Activated T-helper 17 cell treated with anti-CD3 and anti-CD28 coated beads, Interleukin-2, amount 50 U/mL, for 72 hours (primary cell): ENCODE measurements around the gene TRABD. TPM values are rescaled to one million over a fixed set of nuclear protein-coding genes. Genes with fewer than 3 reads are reported as not detected.
"Not testable (repeated sequence)": the region's sequence is repeated elsewhere in the genome, so short reads cannot be mapped to it uniquely, and the experiment has no call there.

Experiments used
- ATAC-seq: fragments of 150-1000 bp; cut with Tn5 transposase; replicated peaks from 2 replicates; pipeline ENCODE4 v1.10.0; 2021; ENCODE audit warnings: mild to moderate bottlenecking, moderate library complexity
- H3K27ac Mint-ChIP-seq: one replicate; pipeline ENCODE4 v1.8.0; 2022; ENCODE audit warnings: mixed read lengths
- H3K27me3 Mint-ChIP-seq: one replicate; pipeline ENCODE4 v1.8.0; 2022; ENCODE audit warnings: mixed read lengths
- H3K36me3 Mint-ChIP-seq: one replicate; pipeline ENCODE4 v1.8.0; 2022; ENCODE audit warnings: low read depth, mild to moderate bottlenecking, mixed read lengths
- H3K4me1 Mint-ChIP-seq: one replicate; pipeline ENCODE4 v1.8.0; 2022; ENCODE audit warnings: mixed read lengths
- H3K4me3 Mint-ChIP-seq: one replicate; pipeline ENCODE4 v1.8.0; 2022; ENCODE audit warnings: mild to moderate bottlenecking, mixed read lengths
- H3K9me3 Mint-ChIP-seq: one replicate; pipeline ENCODE4 v1.8.0; 2022; ENCODE audit warnings: mixed read lengths
- total RNA-seq, 2 donors: library from RNA; stranded (reverse); gene quantifications; one replicate each; pipeline ENCODE4 v1.2.3, GENCODE V29; 2022

The TRABD gene
- total RNA-seq, 2 donors from 2014 or later = 70.1 to 116 TPM

DNA sequence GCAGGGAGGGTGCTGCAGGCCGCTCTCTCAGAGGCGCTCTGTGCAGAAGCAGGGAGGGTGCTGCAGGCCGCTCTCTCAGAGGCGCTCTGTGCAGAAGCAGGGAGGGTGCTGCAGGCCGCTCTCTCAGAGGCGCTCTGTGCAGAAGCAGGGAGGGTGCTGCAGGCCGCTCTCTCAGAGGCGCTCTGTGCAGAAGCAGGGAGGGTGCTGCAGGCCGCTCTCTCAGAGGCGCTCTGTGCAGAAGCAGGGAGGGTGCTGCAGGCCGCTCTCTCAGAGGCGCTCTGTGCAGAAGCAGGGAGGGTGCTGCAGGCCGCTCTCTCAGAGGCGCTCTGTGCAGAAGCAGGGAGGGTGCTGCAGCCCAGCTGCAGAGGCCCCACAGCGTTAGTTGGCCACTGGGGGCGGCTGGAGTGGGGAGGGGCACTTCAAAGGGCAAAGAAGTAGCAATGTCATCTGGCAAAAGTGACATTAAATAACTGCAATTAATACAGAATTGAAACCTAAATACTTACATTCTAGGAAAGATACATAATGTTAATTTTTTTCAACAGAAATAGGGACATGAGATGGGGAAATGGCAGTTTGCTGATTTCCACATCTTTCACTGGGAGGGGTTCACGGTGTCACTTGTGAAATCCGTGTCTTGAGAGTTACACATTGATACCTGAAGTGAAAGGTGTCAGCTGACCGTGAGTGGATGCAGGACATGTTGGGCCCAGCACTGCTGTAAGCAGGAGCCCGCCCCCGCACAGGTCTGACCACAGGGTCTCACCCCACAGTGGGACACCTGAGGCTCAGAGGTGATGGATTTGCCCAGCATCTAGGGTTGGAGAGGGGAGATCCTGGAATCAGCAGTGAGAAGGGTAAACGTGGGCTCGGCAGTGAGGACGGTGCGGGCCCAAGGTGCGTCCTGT, 38.2 kb upstream of the TRABD start:
- H3K9me3 Mint-ChIP-seq, H3K27ac Mint-ChIP-seq, H3K36me3 Mint-ChIP-seq, H3K4me3 Mint-ChIP-seq, ATAC-seq, H3K4me1 Mint-ChIP-seq: not testable (repeated sequence)
- H3K27me3 Mint-ChIP-seq = peaks cover 13% of the 10 kb centered on the region

DNA sequence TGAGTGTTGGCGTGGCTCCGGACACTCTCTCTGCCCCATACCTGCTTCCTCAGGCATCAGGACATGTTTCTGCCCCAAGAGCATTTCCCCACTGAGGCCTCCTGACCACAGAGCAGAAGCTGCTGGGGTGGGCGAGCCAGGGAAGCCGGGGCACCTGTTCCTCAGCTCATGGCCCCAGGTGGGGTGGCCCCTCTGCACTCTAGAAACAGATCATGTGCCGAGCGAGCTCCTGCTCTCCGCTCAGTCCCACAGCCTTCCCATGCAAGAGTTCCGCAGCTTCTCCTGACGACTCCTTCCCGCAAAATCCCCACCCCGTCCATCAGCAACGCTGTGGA, 37.6 kb upstream of the TRABD start:
- Mint-ChIP-seq H3K4me3 (no peak overlapping the region), H3K4me1 (no peaks in the 10 kb centered on the region), H3K36me3 (no peaks in the 10 kb centered on the region), H3K27me3 (peaks cover 8% of the 10 kb centered on the region), H3K27ac (no peak overlapping the region), H3K9me3 (no peaks in the 10 kb centered on the region)
- ATAC-seq = no peak

DNA sequence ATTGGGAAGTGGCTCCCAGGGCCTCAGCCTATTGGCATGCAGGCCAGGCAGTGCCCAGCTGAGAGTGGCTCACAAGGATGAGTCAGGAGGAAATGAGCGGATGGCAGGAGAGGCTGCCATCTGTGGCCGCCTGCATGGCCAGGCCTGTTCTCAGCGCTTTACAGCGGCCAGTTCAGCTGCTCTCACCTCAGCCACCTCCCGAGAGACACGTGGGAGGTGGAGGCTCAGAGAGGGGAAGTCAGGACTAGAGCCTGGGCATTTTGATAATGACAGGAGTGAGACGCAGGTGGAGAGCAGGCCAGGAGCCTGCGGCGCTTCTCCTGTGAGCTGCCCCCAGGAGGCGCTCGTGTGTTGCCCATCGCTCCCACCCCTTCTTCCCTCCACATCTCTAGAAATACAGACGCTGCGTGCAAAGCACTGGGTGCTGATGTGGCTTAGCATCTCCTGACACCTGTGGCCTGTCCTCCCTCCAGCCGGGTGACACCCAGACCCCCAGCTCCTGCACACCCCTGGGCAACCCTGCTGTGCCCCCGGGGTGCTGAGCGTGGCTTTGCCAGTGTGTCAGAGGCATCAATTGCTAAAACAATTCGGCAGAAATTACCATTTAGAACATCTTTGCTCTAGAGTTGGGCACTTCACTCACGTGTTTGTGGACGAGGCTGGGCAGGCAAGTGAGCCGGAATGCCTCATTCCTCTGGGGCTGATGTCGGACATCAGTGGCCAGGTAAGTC, 36.6 kb upstream of the TRABD start:
- no peaks in the 10 kb centered on the region for H3K9me3 Mint-ChIP-seq
- peaks cover 8% of the 10 kb centered on the region for H3K27me3 Mint-ChIP-seq
- H3K4me3 Mint-ChIP-seq = no peak overlapping the region
- peak; percentile 94 for ATAC-seq
- H3K27ac Mint-ChIP-seq = no peak overlapping the region
- no peaks in the 10 kb centered on the region for H3K4me1 Mint-ChIP-seq
- no peaks in the 10 kb centered on the region for H3K36me3 Mint-ChIP-seq

DNA sequence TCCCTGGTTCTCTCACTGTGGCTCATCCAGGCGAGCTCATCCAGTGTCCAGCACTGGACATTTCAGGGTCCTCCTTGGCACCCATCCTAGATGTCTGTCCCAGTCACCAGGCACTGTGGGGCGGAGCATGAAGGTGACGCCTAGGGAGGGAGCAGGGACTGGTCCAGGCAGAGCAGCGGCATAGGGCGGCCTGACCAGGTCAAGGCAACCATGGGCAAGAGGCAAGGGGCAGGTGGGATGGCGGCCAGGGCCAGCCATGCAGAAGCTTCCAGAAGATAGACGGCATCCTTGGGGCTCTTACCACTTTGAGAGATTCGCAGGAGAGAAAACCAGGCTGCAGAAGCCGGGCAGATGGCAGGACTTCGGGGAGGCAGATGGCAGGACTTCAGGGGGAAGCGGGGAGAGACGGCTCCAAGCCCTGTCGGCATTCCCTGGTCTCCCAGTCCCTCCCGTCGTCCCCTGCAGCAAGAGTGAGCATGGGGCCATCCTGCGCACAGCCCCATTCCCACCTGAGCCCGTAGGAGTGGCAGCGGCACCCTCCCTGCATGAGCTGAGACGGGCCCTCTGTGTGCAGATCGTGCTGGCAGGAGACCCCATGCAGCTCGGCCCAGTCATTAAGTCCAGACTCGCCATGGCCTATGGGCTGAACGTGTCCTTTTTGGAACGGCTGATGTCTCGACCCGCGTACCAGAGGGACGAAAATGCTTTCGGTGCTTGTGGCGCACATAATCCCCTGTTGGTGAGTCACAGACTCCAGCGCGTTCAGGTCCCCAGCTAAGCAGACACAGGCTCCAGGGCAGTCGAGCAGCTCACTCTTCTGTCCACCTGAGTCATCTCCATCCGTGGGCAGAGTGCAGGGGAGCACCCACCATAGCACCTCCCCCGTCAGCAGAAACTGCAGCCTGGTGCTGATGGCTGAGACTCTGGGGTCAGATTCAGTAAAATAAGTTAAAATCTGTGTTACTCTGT, 35.3 kb upstream of the TRABD start:
- no peak for ATAC-seq
- H3K4me3 Mint-ChIP-seq = no peak overlapping the region
- H3K27me3 Mint-ChIP-seq = peaks cover 5% of the 10 kb centered on the region
- no peaks in the 10 kb centered on the region for H3K36me3 Mint-ChIP-seq
- no peak overlapping the region for H3K27ac Mint-ChIP-seq
- H3K9me3 Mint-ChIP-seq = no peaks in the 10 kb centered on the region
- H3K4me1 Mint-ChIP-seq = no peaks in the 10 kb centered on the region

DNA sequence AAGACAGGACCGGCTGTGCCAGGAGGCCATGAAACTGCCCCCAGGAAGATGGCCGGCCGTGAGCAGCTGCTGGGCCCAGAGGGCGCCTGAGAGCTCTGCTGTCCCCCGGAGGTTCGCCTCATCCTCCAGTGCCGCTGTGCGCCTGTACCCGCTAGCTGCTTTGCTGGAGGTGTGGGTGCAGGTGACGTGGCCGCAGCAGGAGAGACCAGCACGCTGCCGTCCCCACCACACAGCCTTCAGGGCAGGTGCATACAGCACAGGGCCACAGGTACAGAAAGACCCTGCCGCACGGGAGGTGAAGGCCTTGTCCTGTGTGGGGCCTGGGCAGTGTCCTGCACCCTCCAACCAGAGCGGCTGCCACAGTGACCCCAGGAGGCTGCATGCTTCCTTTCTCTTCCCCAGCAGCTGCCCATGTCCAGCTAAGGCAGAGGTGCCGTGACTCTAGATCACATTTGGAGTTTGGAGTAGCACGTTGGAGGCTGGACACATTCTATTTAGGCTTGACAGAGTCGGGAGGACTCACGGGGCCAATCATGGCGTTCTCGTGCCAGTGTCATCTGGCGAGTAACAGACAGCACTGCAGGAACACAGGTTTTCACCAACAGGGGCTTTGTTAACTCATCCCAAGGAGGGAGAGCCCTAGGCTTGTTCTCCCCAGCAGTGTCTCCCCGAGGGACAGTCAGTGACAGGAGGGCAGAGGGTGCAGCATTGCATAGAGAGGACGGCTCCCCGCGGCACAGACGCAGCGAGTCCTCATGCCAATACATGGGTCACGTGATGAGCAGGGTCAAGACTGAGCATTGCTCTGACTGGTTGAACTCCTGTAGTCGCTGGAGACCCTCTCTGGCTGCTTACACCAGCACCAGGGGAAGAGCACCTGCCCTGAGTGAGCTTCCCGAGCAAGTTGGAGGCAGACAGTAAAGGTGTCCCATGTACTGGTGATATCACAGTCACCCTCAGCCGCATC, 33.9 kb upstream of the TRABD start:
- Mint-ChIP-seq H3K9me3 (no peaks in the 10 kb centered on the region), H3K27ac (no peak overlapping the region), H3K4me1 (no peaks in the 10 kb centered on the region), H3K27me3 (peaks cover 3% of the 10 kb centered on the region), H3K4me3 (no peak overlapping the region), H3K36me3 (no peaks in the 10 kb centered on the region)
- no peak for ATAC-seq

DNA sequence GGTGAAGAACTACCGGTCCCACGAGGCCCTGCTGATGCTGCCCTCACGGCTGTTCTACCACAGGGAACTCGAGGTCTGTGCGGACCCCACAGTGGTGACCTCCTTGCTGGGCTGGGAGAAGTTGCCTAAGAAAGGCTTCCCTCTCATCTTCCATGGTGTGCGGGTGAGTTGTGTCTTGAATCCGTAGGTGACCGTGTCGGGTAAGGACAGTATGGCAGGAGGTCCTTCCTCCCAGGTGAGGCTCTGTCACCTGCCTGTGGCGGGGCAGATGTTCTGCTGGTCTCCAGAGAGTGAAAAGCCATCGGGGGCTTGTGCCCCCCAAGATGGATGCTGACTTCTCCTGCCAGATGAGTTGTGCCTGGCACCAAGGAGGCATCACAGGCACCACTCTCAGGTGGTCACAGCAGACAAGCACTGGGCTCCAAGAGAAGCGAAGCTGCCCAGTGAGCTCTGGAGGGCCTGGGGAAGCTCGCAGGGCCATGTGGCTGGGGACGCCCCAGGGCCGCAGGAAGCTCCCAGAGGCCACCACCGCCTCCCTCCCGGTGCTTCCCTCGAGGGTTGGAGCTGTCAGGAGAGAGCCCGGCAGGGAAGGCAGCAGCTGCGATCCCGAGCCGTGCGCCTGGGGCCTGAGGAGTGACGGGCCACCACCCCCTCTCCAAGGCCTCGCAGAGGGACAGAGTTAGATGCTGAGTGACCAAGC, 32.5 kb upstream of the TRABD start:
- Mint-ChIP-seq H3K27ac (no peak overlapping the region), H3K36me3 (no peaks in the 10 kb centered on the region), H3K9me3 (no peaks in the 10 kb centered on the region), H3K4me3 (no peak overlapping the region), H3K27me3 (peaks cover 3% of the 10 kb centered on the region), H3K4me1 (no peaks in the 10 kb centered on the region)
- ATAC-seq = no peak

DNA sequence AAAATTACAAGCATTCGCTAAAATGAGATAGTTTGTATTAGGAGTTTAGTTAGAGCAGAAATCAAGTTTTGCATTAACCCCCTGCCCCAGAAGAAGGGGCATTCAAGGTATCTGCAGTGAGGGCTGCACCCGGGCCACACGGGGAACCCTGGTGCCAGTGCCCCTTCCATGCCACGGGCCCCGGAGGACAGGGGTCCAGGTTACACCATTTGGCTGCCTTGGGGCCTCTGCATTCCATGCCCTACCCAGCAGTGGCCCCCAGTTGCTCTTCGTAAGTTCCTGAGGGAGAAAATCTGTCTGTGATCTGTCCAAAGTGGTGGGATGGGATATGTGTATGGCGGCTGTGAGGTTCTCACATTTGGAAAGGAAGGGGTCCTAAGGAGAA, 32.0 kb upstream of the TRABD start:
- ATAC-seq = no peak
- no peaks in the 10 kb centered on the region for H3K9me3 Mint-ChIP-seq
- no peak overlapping the region for H3K27ac Mint-ChIP-seq
- H3K27me3 Mint-ChIP-seq = peaks cover 3% of the 10 kb centered on the region
- no peaks in the 10 kb centered on the region for H3K36me3 Mint-ChIP-seq
- H3K4me1 Mint-ChIP-seq = no peaks in the 10 kb centered on the region
- H3K4me3 Mint-ChIP-seq = no peak overlapping the region

DNA sequence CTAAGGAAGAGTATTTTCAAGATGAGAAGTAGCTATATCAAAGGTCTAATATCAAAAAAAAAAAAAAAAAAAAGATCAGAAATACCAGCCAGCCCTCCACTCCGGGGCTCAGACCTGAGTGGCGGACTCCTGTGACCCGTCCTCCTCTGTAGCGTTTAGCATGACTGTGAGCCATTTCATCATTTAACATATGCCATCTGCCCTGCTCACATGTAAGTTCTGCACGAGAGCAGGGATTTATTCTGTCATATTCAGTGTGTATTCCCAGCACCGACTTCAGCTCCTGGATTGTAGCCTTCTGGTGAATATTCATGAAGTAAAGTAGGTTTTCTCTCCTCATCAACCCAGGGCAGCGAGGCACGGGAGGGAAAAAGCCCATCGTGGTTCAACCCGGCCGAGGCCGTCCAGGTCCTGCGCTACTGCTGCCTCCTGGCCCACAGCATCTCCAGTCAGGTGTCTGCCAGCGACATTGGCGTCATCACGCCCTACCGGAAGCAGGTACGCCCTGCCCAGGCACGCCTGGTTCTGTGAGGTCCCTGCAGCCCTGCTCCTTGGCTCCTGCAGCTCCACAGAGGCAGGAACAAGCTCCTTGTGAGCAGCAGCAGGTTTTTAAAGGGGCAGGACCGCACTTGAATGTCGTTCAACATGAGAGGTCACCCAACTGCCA, 27.9 kb upstream of the TRABD start:
- no peaks in the 10 kb centered on the region for H3K9me3 Mint-ChIP-seq
- peaks cover 3% of the 10 kb centered on the region for H3K27me3 Mint-ChIP-seq
- no peaks in the 10 kb centered on the region for H3K36me3 Mint-ChIP-seq
- H3K4me3 Mint-ChIP-seq = no peak overlapping the region
- ATAC-seq = no peak
- H3K27ac Mint-ChIP-seq = no peak overlapping the region
- no peaks in the 10 kb centered on the region for H3K4me1 Mint-ChIP-seq

DNA sequence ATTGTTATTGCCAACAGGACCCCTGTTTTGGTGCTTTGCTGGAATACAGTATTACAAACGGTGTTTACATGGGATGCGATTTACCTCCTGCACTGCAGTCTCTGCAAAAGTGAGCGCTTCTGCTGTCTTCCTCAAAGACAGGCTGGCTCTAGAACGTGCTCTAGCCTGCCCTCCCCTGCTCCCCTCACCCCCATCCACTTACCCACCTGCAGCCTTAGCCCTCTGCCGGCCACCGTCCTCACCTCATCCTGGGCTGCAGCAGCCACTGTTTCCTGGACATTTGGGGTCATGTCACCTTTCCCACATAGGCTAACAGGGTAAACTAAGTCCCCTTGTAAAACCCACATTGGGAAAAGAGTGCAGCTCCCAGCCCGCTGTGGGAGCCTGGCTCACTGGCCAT, 24.8 kb upstream of the TRABD start:
- Mint-ChIP-seq H3K36me3 (no peaks in the 10 kb centered on the region), H3K4me1 (no peaks in the 10 kb centered on the region), H3K4me3 (no peak overlapping the region), H3K9me3 (no peaks in the 10 kb centered on the region), H3K27me3 (peaks cover 11% of the 10 kb centered on the region), H3K27ac (no peak overlapping the region)
- ATAC-seq = no peak

DNA sequence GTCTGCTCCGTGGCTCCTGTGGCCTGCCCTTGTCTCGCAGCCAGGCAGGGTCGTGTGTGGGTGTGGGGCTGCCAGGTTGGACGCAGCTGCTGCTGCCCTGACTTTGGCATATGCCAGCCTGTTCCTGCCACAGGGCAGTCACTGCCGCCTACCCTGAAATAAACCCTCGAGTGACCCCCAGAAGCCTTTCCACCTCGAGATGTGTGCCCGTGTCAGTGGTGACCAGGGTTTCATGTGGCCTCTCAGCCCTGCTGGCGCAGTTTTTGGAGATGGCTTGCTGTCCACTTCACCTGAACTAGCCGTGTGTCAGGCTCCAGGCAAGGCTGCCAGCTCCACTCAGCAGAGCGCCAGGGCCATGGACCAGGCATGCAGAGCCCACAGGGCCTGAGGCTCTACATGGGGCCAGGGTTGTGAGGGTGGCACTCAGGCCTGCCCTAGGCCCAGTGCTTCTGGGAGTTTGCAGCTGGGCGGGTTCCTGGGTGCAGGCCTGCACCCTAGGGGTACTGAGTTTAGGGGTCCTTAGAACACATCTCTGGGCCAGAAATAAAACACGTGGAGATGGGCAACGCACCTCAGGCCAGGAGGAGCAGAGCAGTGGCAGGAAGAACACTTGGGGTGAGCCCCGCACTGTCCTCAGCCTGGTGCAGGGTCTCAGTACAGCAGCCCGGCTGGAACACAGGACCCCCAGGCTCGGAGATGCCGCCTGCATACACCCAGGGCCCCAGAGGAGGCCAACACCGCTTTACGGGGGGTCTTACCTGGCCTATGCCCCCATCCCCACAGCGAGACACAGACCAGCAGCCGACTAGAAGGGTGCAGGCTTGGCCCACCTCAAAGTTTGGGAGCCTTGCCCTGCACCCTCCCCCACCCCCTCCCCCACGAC, 24.0 kb upstream of the TRABD start:
- no peaks in the 10 kb centered on the region for H3K9me3 Mint-ChIP-seq
- H3K27ac Mint-ChIP-seq = no peak overlapping the region
- no peak for ATAC-seq
- no peak overlapping the region for H3K4me3 Mint-ChIP-seq
- peaks cover 11% of the 10 kb centered on the region for H3K27me3 Mint-ChIP-seq
- no peaks in the 10 kb centered on the region for H3K36me3 Mint-ChIP-seq
- H3K4me1 Mint-ChIP-seq = no peaks in the 10 kb centered on the region

DNA sequence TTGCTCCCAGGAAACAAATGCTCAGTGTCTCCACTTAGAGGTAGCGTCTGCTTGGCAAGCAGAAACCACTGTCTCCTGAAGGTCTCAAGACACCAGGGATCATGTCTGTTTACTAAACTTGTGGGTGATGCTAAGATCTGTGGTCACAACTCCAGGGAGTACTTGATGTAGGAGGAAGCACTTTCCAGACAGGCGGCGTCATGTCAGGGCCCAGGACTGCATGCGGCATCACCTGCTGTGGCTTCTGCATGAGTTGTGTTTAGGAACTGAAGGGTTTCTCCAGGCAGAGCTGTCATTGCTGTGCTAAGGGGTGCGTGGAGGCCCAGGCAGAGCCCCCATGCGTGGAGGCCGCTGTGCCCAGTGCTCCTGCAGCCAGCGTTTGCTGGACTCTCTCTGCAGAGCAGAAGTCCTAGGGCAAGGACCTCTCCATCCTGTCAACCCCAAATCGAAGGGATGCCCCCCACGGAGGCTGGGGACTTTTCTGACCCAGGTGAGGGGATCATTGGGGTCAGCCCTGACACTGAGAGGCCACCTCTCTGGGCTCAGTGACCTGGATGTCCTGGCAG, 23.2 kb upstream of the TRABD start:
- H3K4me3 Mint-ChIP-seq = no peak overlapping the region
- peaks cover 11% of the 10 kb centered on the region for H3K27me3 Mint-ChIP-seq
- H3K9me3 Mint-ChIP-seq = no peaks in the 10 kb centered on the region
- H3K4me1 Mint-ChIP-seq = no peaks in the 10 kb centered on the region
- ATAC-seq = no peak
- no peaks in the 10 kb centered on the region for H3K36me3 Mint-ChIP-seq
- H3K27ac Mint-ChIP-seq = no peak overlapping the region
